Activated naive CD4-positive, alpha-beta T cell treated with anti-CD3 and anti-CD28 coated beads, Interleukin-2, amount 50 U/mL, for 24 hours (primary cell): Measurements from ENCODE around the gene SAE1.

Experiments
- H3K27ac Mint-ChIP-seq: one replicate; pipeline ENCODE4 v1.8.0; 2021; ENCODE audit warnings: mild to moderate bottlenecking, mixed read lengths
- H3K27me3 Mint-ChIP-seq: one replicate; pipeline ENCODE4 v1.8.0; 2021; ENCODE audit warnings: mixed read lengths
- H3K36me3 Mint-ChIP-seq: one replicate; pipeline ENCODE4 v1.8.0; 2021; ENCODE audit warnings: mixed read lengths
- H3K4me1 Mint-ChIP-seq: one replicate; pipeline ENCODE4 v1.8.0; 2021; ENCODE audit warnings: mixed read lengths
- H3K4me3 Mint-ChIP-seq: one replicate; pipeline ENCODE4 v1.8.0; 2021; ENCODE audit warnings: mild to moderate bottlenecking, mixed read lengths
- H3K9me3 Mint-ChIP-seq: one replicate; pipeline ENCODE4 v1.8.0; 2021; ENCODE audit warnings: mixed read lengths

SAE1 gene

DNA sequence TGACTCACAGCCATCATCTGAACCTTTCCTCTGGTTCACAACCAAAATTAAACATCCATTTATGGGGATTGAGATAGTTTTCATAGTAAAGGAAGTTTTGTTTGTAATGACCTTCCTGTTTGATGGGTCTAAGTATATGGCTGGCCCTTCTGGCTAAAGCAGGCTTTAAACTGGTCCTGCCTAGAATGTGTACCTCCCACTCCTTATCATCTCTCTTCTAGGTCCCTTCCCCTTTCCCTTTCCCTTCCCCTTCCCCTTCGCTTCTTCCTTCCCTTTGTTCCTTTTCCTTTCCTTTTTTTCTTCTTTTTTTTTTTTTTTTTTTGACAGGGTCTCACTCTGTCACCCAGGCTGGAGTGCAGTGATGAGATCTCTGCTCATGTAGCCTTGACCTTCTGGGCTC, 64.8 kb downstream of the SAE1 start:
- H3K4me1 Mint-ChIP-seq = peaks cover 32% of the 10 kb centered on the region
- H3K27ac Mint-ChIP-seq = peak overlapping the region; percentile 65
- H3K36me3 Mint-ChIP-seq = peaks cover 5% of the 10 kb centered on the region
- H3K4me3 Mint-ChIP-seq = no peak overlapping the region
- H3K9me3 Mint-ChIP-seq = no peaks in the 10 kb centered on the region
- H3K27me3 Mint-ChIP-seq = no peaks in the 10 kb centered on the region

DNA sequence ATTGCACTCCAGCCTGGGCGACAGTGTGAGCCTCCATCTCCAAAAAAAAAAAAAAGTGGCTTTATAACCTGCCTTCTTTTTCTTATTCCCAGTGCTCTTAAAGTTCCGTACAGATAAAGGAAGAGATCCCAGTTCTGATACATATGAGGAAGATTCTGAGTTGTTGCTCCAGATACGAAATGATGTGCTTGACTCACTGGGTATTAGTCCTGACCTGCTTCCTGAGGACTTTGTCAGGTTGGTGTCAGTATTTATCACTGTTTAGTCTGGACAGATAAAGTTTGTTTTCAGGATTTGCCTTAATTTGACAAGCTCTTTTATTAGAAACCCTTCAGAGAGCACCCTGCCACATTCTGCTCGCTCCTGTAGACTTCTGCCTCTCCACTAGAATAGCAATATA, 66.5 kb downstream of the SAE1 start:
- H3K27me3 Mint-ChIP-seq = no peaks in the 10 kb centered on the region
- no peaks in the 10 kb centered on the region for H3K9me3 Mint-ChIP-seq
- peaks cover 7% of the 10 kb centered on the region for H3K36me3 Mint-ChIP-seq
- no peak overlapping the region for H3K4me3 Mint-ChIP-seq
- peaks cover 24% of the 10 kb centered on the region for H3K4me1 Mint-ChIP-seq
- H3K27ac Mint-ChIP-seq = no peak overlapping the region

DNA sequence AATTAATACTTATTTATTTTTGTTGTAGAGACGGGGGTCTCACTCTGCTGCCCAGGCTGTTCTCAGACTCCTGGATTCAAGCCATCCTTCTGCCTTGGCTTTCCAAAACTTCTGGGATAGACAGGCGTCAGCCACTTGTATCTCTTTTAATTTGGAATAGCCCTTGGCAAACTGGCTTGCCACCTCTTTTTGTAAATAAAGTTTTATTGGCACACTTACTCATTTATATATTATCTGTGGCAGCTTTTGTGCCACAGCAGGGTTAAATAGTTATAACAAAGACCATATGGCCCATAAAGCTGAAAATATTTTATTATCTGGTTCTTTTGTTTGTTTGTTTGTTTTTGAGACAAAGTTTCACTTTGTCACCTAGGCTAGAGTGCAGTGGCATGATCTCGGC, 69.9 kb downstream of the SAE1 start:
- H3K9me3 Mint-ChIP-seq = no peaks in the 10 kb centered on the region
- no peaks in the 10 kb centered on the region for H3K27me3 Mint-ChIP-seq
- H3K4me1 Mint-ChIP-seq = peaks cover 25% of the 10 kb centered on the region
- H3K27ac Mint-ChIP-seq = no peak overlapping the region
- H3K4me3 Mint-ChIP-seq = no peak overlapping the region
- peaks cover 7% of the 10 kb centered on the region for H3K36me3 Mint-ChIP-seq

DNA sequence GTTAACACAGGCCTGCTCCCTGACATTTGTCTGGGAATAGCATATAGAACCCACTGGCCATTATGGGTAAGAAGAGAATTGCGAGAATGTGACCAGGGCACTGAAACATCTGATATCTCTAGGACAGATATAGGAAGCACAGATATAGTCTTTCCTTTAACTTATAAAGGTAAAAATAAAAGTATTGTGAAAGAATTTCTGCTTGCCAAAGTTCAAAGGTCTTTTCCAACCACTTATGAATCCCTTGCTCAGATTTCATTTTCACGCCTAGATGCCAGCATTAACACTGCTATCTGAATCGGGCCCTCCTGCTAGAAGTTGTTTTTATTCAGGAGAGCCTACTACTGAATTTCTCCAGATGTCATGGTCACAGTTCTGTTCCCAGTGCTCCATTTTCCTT, 72.6 kb downstream of the SAE1 start:
- H3K27ac Mint-ChIP-seq = peak overlapping the region; percentile 63
- H3K27me3 Mint-ChIP-seq = no peaks in the 10 kb centered on the region
- peaks cover 30% of the 10 kb centered on the region for H3K4me1 Mint-ChIP-seq
- H3K9me3 Mint-ChIP-seq = no peaks in the 10 kb centered on the region
- H3K4me3 Mint-ChIP-seq = no peak overlapping the region
- peaks cover 13% of the 10 kb centered on the region for H3K36me3 Mint-ChIP-seq

DNA sequence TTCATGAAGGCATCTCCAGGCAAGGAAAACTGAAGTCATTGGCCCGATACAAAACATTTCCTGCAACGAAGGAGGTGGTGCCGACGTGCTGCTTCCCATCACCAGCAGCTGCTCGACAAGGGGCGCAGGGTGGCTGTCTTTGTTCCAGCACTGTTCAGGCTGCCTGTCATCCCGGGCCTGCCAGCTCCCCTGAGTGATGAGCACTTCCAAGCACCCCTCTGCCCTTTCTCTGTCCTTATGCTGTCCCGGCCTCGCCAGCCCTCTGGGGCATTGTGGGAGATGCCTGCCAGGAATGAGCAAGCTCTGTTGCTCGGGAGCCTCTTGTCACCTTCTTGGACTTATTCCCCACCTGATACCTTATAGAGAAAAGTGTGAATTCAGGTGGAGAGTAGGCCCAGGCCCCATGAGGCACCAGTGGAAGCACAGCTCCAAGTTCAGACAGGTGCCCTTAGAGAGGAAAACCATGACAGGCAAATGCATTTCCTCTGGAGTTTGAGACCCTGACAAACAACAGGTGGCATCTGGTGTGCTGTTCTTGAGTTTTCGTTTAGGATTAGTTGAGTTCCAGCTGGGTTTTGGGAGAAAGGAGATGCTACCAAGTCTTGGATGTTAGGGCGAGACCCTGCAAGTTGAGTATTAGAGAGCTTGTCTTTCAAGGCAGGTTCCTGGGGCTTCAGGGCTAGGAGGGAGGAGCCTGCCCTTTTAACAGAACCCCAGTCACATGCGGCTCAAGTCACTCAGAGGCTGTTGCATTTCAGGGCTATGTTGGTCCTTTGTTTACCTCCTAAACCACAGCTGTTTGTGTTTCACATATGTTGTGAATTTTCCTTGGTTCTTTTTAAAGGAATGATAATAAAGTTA, 78.9 kb downstream of the SAE1 start:
- H3K27ac Mint-ChIP-seq = peak overlapping the region; percentile 62

DNA sequence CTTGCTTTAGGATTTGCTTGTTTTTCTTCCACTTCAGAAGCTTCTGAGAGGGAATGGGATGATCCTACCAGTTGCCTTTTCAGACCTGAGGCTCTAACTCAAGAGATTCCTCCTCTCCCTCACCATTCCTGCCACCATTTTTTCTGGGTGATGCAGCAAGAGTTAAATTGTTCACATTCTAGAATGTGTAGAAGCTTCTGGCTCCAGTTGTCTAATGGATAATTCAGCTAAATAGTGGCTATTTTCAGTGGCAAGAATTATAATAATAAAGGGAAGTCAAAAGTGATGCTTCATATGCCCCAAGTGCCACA, 79.5 kb downstream of the SAE1 start:
- H3K9me3 Mint-ChIP-seq = no peaks in the 10 kb centered on the region
- H3K36me3 Mint-ChIP-seq = peaks cover 15% of the 10 kb centered on the region
- H3K27me3 Mint-ChIP-seq = no peaks in the 10 kb centered on the region
- H3K4me3 Mint-ChIP-seq = no peak overlapping the region
- peak overlapping the region; percentile 12 for H3K27ac Mint-ChIP-seq
- peaks cover 17% of the 10 kb centered on the region for H3K4me1 Mint-ChIP-seq

More for the DNA sequence above, 78.9 kb downstream of the SAE1 start:
- no peaks in the 10 kb centered on the region for H3K9me3 Mint-ChIP-seq
- no peaks in the 10 kb centered on the region for H3K27me3 Mint-ChIP-seq
- H3K36me3 Mint-ChIP-seq = peaks cover 15% of the 10 kb centered on the region
- H3K4me3 Mint-ChIP-seq = no peak overlapping the region
- peaks cover 17% of the 10 kb centered on the region for H3K4me1 Mint-ChIP-seq

DNA sequence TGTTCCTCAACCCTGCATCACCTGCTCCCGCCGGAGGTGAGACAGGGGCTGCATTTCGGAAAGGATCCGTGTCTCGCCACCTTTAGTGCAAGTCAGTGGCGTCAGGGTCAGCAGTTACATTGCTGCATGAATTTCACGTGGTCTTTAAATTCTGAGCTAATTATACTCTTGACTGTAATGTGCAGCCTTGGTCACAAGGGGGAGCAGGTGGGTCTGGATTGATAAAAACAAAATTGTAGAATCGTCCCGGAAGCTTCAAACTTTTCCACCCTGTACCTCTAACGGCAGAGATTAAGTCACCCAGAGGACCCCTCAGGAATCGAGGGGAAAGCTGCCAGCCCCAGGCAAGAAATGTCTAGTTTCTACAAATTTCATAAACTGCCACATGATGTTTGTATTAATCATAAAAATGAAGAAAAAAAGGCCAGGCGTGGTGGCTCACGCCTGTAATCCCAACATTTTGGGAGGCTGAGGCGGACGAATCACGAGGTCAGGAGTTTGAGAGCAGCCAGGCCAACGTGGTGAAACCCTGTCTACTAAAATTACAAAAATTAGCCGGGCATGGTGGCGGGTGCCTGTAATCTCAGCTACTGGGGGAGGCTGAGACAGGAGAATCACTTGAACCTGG, 80.2 kb downstream of the SAE1 start:
- peak overlapping the region; percentile 35 for H3K4me3 Mint-ChIP-seq
- no peaks in the 10 kb centered on the region for H3K9me3 Mint-ChIP-seq
- no peaks in the 10 kb centered on the region for H3K27me3 Mint-ChIP-seq
- H3K4me1 Mint-ChIP-seq = peaks cover 17% of the 10 kb centered on the region
- H3K27ac Mint-ChIP-seq = peak overlapping the region; percentile 94
- peaks cover 12% of the 10 kb centered on the region for H3K36me3 Mint-ChIP-seq

DNA sequence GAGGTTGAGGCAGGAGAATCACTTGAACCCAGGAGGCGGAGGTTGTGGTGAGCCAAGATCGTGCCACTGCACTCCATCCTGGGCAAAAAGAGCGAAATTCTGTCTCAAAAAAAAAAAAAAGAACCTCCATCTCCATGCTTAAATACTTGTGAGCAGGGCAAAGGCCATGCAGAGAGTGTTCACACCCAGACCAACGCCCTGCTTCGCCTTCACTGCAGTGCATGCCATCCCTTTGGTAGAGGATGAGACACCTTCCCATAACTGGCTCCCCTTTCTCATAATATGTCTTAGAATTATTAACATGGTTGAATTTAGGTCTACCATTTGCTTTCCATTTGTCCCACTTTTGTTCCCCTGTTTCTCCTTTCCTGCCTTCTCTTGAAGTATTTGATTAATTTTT, 84.9 kb downstream of the SAE1 start:
- Mint-ChIP-seq H3K36me3 (peaks cover 5% of the 10 kb centered on the region), H3K4me1 (peaks cover 7% of the 10 kb centered on the region), H3K4me3 (no peak overlapping the region), H3K27ac (peak overlapping the region; percentile 92), H3K9me3 (no peaks in the 10 kb centered on the region), H3K27me3 (no peaks in the 10 kb centered on the region)

DNA sequence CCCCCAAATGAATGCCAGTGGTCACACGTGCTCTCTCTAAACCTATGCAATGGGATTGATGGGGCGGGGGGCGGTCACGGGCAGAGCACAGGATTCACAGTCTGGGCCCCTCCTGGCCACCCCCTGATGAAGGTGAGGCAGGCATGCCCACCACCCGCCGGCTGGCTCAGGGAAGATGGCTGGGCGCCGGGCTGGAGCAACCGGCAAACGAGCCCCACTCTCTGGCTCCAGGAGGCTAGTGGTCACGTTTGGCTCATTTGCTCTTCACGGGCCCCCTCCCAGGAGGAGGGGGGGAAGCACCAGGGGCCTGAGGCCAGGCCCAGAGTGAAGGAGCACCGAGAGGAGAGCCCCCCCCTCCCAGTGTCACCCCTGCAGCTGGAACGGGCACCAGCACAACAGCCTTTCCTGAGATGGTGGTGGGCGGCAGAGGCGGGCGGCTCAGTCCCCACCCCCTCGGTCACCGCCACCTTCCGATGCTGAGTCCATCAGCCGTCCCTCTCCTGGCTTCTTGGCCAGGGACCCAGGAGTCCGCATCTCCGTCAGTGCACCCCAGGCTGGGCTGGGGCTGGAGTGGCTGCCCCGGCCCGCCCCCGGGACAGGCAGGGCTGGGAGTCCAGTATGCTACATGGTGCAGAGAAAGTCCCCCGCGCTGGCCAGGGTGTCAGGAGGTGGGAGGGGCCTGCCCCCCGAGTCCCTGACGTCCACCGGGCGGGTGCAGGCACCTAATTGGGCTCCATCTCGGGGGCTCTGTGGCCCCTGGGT, 90.6 kb downstream of the SAE1 start:
- Mint-ChIP-seq H3K4me1 (peaks cover 6% of the 10 kb centered on the region), H3K27me3 (no peaks in the 10 kb centered on the region), H3K36me3 (no peaks in the 10 kb centered on the region), H3K4me3 (no peak overlapping the region), H3K27ac (no peak overlapping the region), H3K9me3 (no peaks in the 10 kb centered on the region)

DNA sequence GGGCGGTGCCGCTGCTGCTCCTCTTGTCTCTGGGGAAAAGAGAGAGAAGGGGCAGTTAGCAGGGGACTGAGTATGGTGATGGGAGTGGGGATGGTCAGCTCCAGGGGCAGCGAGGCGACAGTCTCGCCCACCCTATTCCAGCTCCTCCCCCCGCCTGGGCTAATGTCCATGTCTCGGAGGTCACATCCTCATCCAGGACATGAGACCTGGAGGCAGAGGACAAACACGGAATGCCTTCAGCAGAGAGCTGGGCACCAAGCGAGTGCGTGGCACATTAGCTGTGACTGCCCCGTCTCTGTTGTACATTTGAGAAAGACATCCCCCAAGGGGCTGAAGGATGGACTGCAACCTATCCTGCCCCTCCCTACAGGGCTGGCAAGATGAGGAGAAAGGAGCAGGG, 91.3 kb downstream of the SAE1 start:
- no peaks in the 10 kb centered on the region for H3K9me3 Mint-ChIP-seq
- no peaks in the 10 kb centered on the region for H3K36me3 Mint-ChIP-seq
- H3K4me3 Mint-ChIP-seq = no peak overlapping the region
- peaks cover 8% of the 10 kb centered on the region for H3K4me1 Mint-ChIP-seq
- no peak overlapping the region for H3K27ac Mint-ChIP-seq
- no peaks in the 10 kb centered on the region for H3K27me3 Mint-ChIP-seq

DNA sequence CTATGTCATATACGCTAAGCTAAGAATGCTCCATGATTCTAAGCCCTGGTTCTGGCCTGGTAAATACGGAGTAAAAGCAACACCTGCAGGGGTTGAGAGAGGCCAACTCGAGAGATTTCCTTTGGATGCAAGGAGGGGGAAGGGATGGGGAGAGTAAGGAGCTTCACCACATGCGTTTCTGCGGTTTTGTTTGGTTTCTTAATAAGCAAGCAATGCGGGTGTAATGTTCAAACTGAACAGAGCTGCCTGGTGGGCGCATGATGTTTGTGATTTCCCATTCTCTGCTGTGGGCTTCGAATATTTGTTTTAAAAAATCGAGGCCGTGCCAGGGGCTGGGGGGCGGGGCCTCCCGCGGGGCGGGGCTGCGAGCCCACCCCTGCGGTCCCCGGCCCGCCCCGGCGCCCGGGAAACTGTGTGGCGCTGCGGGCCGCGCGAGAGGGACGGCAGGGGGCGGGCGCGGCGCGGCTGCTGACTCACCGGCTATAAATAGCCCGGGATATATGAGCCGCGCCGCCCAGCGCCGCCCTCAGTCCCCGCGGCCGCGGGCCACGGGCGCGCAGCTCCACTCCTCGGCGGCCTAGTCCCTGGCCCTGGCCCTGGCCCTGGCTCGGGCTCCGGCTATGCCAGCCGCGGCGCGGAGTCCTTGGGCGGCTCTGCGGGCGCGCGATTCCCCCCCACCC, 95.3 kb downstream of the SAE1 start:
- no peaks in the 10 kb centered on the region for H3K27me3 Mint-ChIP-seq
- H3K4me3 Mint-ChIP-seq = peak overlapping the region; percentile 34
- H3K36me3 Mint-ChIP-seq = no peaks in the 10 kb centered on the region
- H3K4me1 Mint-ChIP-seq = peaks cover 14% of the 10 kb centered on the region
- H3K27ac Mint-ChIP-seq = peak overlapping the region; percentile 66
- no peaks in the 10 kb centered on the region for H3K9me3 Mint-ChIP-seq

DNA sequence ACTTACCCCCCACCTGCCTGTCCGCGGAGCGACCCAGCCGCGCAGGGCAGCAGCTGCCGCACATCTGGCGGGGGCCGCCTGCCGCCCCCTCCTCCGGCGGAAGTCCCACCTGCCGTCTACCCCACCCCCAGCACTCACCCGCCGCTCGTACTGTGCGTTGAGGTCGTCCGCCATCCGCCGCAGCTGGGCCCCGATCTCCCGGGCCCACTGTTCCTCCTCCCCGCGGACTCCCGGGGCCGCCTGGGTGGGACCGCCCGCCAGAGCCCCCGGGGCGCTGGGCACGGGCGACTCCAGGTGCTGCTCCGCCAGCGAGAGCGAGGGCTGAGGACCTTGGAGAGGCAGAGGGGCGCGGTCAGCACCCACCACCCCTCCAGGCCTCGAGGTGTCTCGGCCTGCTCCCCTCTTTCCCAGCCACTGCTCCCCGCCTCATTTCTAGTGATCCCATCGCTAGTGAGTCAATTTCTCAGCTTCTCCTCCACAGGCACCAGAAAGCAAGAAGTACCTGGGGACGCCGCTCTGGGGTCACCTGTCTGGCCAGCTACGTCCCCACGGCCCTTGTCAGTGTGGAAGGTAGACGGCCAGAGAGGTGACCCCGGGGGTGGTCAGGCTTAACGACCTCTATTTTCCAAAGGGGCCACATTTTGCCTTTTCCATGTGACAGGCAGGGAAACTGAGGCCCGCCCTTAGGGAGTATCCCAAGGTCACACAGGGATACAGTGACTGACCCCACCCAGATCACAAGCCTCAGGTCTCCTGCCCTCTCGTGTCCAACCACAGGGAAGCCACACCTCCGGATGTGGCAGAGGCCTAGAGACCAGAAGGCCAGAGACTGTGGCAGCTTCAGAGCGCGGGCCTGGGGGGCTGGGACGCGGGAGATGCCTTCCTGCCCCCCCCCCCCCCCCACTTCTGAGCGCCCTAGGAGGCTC, 96.1 kb downstream of the SAE1 start:
- H3K36me3 Mint-ChIP-seq = no peaks in the 10 kb centered on the region
- no peaks in the 10 kb centered on the region for H3K27me3 Mint-ChIP-seq
- H3K9me3 Mint-ChIP-seq = no peaks in the 10 kb centered on the region
- H3K4me1 Mint-ChIP-seq = peaks cover 19% of the 10 kb centered on the region
- H3K4me3 Mint-ChIP-seq = peak overlapping the region; percentile 76
- H3K27ac Mint-ChIP-seq = peak overlapping the region; percentile 61

DNA sequence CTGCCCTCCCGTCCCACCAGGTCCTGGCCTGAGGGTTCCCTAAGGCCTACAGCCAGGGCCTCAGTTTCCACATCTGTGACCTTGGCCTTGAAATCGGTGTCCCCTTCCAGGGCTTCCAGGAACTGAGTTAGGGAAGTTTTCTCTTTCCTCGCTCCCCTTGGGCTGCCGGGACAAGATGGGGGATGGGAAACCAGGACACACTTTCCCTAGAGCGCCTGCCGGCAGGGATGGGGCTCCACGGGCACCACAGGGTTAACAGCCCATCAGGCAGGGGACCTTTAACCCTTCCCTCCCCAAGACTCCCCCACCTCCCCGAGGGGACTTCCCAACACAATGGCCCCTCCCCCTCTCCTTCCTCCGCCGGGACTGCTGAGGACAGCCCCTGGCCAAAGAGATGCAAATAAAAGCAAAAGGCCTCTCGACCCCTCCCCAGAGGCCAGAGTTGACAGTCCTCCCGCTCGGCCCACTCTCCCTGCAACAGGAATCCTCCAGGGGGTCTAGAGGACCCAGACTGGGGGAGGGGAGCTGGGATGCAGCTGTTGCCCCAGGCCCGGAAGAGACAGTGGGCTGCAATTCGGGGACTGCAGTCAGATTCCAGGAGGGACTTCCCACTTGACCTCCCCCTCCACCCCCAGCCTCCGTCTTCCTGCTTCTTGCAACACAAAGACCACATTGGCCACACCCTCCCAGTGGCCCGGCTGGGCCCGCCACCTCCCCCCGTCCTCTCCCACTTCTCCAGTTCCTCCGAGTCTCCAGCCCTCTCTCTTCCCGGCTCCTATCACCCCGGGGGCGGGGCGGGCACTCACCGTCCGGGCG, 96.9 kb downstream of the SAE1 start:
- Mint-ChIP-seq H3K4me1 (peaks cover 28% of the 10 kb centered on the region), H3K4me3 (peak overlapping the region; percentile 76), H3K27ac (peak overlapping the region; percentile 36), H3K27me3 (no peaks in the 10 kb centered on the region), H3K36me3 (no peaks in the 10 kb centered on the region), H3K9me3 (no peaks in the 10 kb centered on the region)
